WTC11 (cell line): ENCODE data around the gene AK9. TPM values are rescaled to one million over a fixed set of nuclear protein-coding genes. Genes with fewer than 3 reads are reported as not detected.
A peak's percentile ranks its signal among the peaks of the same experiment; 100 is the strongest.

ENCODE experiments used
- ATAC-seq: fragments of 200-7000 bp; cut with Tn5 transposase; 2 replicates; pipeline ENCODE4 v1.10.0; 2021; ENCODE audit warnings: mild to moderate bottlenecking, moderate library complexity
- CTCF ChIA-PET: fragments of 300-600 bp; sonication (Branson Sonifier 250); formaldehyde crosslinking; loops from one replicate; lab custom pipeline; 2021; ENCODE audit warnings: antibody characterized with exemption; lab: Charles Lee
- POLR2A ChIA-PET: fragments of 350-600 bp; sonication (Branson Sonifier 250); formaldehyde crosslinking; loops from one replicate; lab custom pipeline; 2021; ENCODE audit warnings: antibody characterized with exemption; lab: Charles Lee
- DNase-seq: peaks from one replicate; pipeline ENCODE4 v3.0.0; 2021; ENCODE audit warnings: low spot score
- H3K27ac Mint-ChIP-seq: 2 replicates; pipeline ENCODE4 v1.8.0; 2021; ENCODE audit warnings: mixed read lengths
- H3K27me3 Mint-ChIP-seq: 2 replicates; pipeline ENCODE4 v1.8.0; 2021; ENCODE audit warnings: low read depth, mild to moderate bottlenecking, moderate library complexity, mixed read lengths
- H3K36me3 Mint-ChIP-seq: 2 replicates; pipeline ENCODE4 v1.8.0; 2021; ENCODE audit warnings: mixed read lengths
- H3K4me1 Mint-ChIP-seq: 2 replicates; pipeline ENCODE4 v1.8.0; 2022; ENCODE audit warnings: mixed read lengths
- H3K4me3 Mint-ChIP-seq: 2 replicates; pipeline ENCODE4 v1.8.0; 2021; ENCODE audit warnings: mild to moderate bottlenecking, moderate library complexity, mixed read lengths
- H3K9me3 Mint-ChIP-seq: 2 replicates; pipeline ENCODE4 v1.8.0; 2021; ENCODE audit warnings: mixed read lengths
- ATF2 ChIP-seq: sonication (generic); formaldehyde crosslinking; IDR thresholded peaks from 2 replicates; pipeline ENCODE4 v1.8.1; 2022; ENCODE audit warnings: low read depth, missing genetic modification reagents, borderline replicate concordance
- CBFB ChIP-seq: sonication (generic); formaldehyde crosslinking; IDR thresholded peaks from 2 replicates; pipeline ENCODE4 v1.8.1; 2022; ENCODE audit warnings: mild to moderate bottlenecking, low read depth, missing genetic modification reagents
- FOXJ3 ChIP-seq: sonication (generic); formaldehyde crosslinking; IDR thresholded peaks from 2 replicates; pipeline ENCODE4 v1.9.0; 2021; ENCODE audit warnings: missing genetic modification reagents, mild to moderate bottlenecking, borderline replicate concordance
- GABPB1 ChIP-seq: sonication (generic); formaldehyde crosslinking; IDR thresholded peaks from 2 replicates; pipeline ENCODE4 v1.8.1; 2023; ENCODE audit warnings: mild to moderate bottlenecking, missing genetic modification reagents
- GRHL2 ChIP-seq: fragments of 250-450 bp; sonication (Bioruptor Pico); IDR thresholded peaks from 2 replicates; pipeline ENCODE4 v1.8.0; 2022; ENCODE audit warnings: mild to moderate bottlenecking, moderate library complexity; ENCODE audit not compliant: insufficient replicate concordance, severe bottlenecking
- GTF2I ChIP-seq: fragments of 250-450 bp; sonication (Bioruptor Pico); conservative IDR thresholded peaks from 2 replicates; pipeline ENCODE4 v1.4.0; 2021; ENCODE audit warnings: mild to moderate bottlenecking
- JAZF1 ChIP-seq: fragments of 250-450 bp; sonication (Bioruptor Pico); IDR thresholded peaks from 2 replicates; pipeline ENCODE4 v1.9.0; 2021; ENCODE audit warnings: moderate library complexity, mild to moderate bottlenecking, inconsistent platforms
- JUN ChIP-seq: sonication (generic); formaldehyde crosslinking; IDR thresholded peaks from 2 replicates; pipeline ENCODE4 v1.8.0; 2023; ENCODE audit warnings: mild to moderate bottlenecking, missing genetic modification reagents
- KAT7 ChIP-seq: sonication (generic); formaldehyde crosslinking; IDR thresholded peaks from 2 replicates; pipeline ENCODE4 v1.8.1; 2023; ENCODE audit warnings: missing genetic modification reagents, mild to moderate bottlenecking, borderline replicate concordance
- MXD4 ChIP-seq: fragments of 250-450 bp; sonication (Bioruptor Pico); IDR thresholded peaks from 2 replicates; pipeline ENCODE4 v1.8.0; 2021; ENCODE audit warnings: mild to moderate bottlenecking, moderate library complexity, borderline replicate concordance
- NFE2L1 ChIP-seq: sonication (generic); formaldehyde crosslinking; IDR thresholded peaks from 2 replicates; pipeline ENCODE4 v1.8.1; 2023; ENCODE audit warnings: missing genetic modification reagents
- NR3C1 ChIP-seq: sonication (generic); formaldehyde crosslinking; conservative IDR thresholded peaks from 2 replicates; pipeline ENCODE4 v1.8.1; 2023; ENCODE audit warnings: low read depth, mild to moderate bottlenecking, missing genetic modification reagents
- PREB ChIP-seq: sonication (generic); formaldehyde crosslinking; IDR thresholded peaks from 2 replicates; pipeline ENCODE4 v1.8.1; 2022; ENCODE audit warnings: mild to moderate bottlenecking, missing genetic modification reagents, moderate library complexity, borderline replicate concordance
- RORB ChIP-seq: fragments of 250-450 bp; sonication (Bioruptor Pico); IDR thresholded peaks from 2 replicates; pipeline ENCODE4 v1.9.0; 2021; ENCODE audit warnings: mild to moderate bottlenecking
- SMAD4 ChIP-seq: sonication (generic); formaldehyde crosslinking; IDR thresholded peaks from 2 replicates; pipeline ENCODE4 v1.8.0; 2022; ENCODE audit warnings: mild to moderate bottlenecking, missing genetic modification reagents
- SOX15 ChIP-seq: fragments of 250-450 bp; sonication (Bioruptor Pico); IDR thresholded peaks from 2 replicates; pipeline ENCODE4 v1.9.0; 2021; ENCODE audit warnings: mild to moderate bottlenecking
- TEAD1 ChIP-seq: sonication (generic); formaldehyde crosslinking; IDR thresholded peaks from 2 replicates; pipeline ENCODE4 v1.8.0; 2022; ENCODE audit warnings: mild to moderate bottlenecking, missing genetic modification reagents
- TEAD4 ChIP-seq: sonication (generic); formaldehyde crosslinking; IDR thresholded peaks from 2 replicates; pipeline ENCODE4 v1.8.0; 2022; ENCODE audit warnings: mild to moderate bottlenecking, missing genetic modification reagents
- TP53 ChIP-seq: sonication (generic); formaldehyde crosslinking; IDR thresholded peaks from 2 replicates; pipeline ENCODE4 v1.8.1; 2023; ENCODE audit warnings: mild to moderate bottlenecking, missing genetic modification reagents
- ZBTB21 ChIP-seq: sonication (generic); formaldehyde crosslinking; IDR thresholded peaks from 2 replicates; pipeline ENCODE4 v1.8.1; 2023; ENCODE audit warnings: mild to moderate bottlenecking, missing genetic modification reagents, borderline replicate concordance
- ZBTB43 ChIP-seq: sonication (generic); formaldehyde crosslinking; IDR thresholded peaks from 2 replicates; pipeline ENCODE4 v1.8.1; 2023; ENCODE audit warnings: mild to moderate bottlenecking, missing genetic modification reagents
- ZNF121 ChIP-seq: sonication (generic); formaldehyde crosslinking; IDR thresholded peaks from 2 replicates; pipeline ENCODE4 v1.8.0; 2023; ENCODE audit warnings: missing genetic modification reagents
- ZNF138 ChIP-seq: sonication (generic); formaldehyde crosslinking; conservative IDR thresholded peaks from 2 replicates; pipeline ENCODE4 v1.8.1; 2022; ENCODE audit warnings: mild to moderate bottlenecking, moderate library complexity, missing genetic modification reagents
- ZNF219 ChIP-seq: sonication (generic); formaldehyde crosslinking; IDR thresholded peaks from 2 replicates; pipeline ENCODE4 v1.8.0; 2023; ENCODE audit warnings: missing genetic modification reagents, mild to moderate bottlenecking, borderline replicate concordance
- ZNF396 ChIP-seq: fragments of 250-450 bp; sonication (Bioruptor Pico); IDR thresholded peaks from 2 replicates; pipeline ENCODE4 v1.8.0; 2021; ENCODE audit warnings: mild to moderate bottlenecking, moderate library complexity, borderline replicate concordance
- ZNF423 ChIP-seq: fragments of 250-450 bp; sonication (Bioruptor Pico); IDR thresholded peaks from 2 replicates; pipeline ENCODE4 v2.1.2; 2022; ENCODE audit warnings: mild to moderate bottlenecking, moderate library complexity
- total RNA-seq: library from RNA; stranded (reverse); gene quantifications from 3 replicates; pipeline ENCODE4 v1.2.3, GENCODE V29; 2021
- TF ChIP-seq, protein P1 (sequence below): fragments of 250-450 bp; sonication (Bioruptor Pico); IDR thresholded peaks from 2 replicates; pipeline ENCODE4 v1.9.0; 2021; ENCODE audit warnings: moderate library complexity, mild to moderate bottlenecking, inconsistent platforms, borderline replicate concordance
- TF ChIP-seq, protein P2 (sequence below): sonication (generic); formaldehyde crosslinking; IDR thresholded peaks from 2 replicates; pipeline ENCODE4 v1.8.1; 2022; ENCODE audit warnings: mild to moderate bottlenecking, moderate library complexity, missing genetic modification reagents
- TF ChIP-seq, protein P3 (sequence below): sonication (generic); formaldehyde crosslinking; IDR thresholded peaks from 2 replicates; pipeline ENCODE4 v1.8.0; 2023; ENCODE audit warnings: mild to moderate bottlenecking, missing genetic modification reagents

The AK9 gene
- total RNA-seq, 1 experiment from 2014 or later, result 3.7 TPM

GRCh38 chr6:109477725-109478124, 213.3 kb downstream of the AK9 start:
- H3K4me3 Mint-ChIP-seq, result peak overlapping the region; percentile 53; the same call in 1 of the 2 replicates
- no peak for TF ChIP-seq JAZF1 (CRISPR knock-in tag)
- no peak for TF ChIP-seq ZBTB43 (CRISPR knock-in tag)
- TF ChIP-seq SOX15 (CRISPR knock-in tag), result no peak
- TF ChIP-seq NR3C1, result no peak
- no peak for TF ChIP-seq ZNF219
- TF ChIP-seq ATF2 (CRISPR knock-in tag), result no peak
- H3K4me1 Mint-ChIP-seq, result peaks cover 42% of the 10 kb centered on the region
- peaks cover 74% of the 10 kb centered on the region for H3K36me3 Mint-ChIP-seq
- H3K9me3 Mint-ChIP-seq, result no peaks in the 10 kb centered on the region
- ATAC-seq, result peak; percentile 22
- CTCF ChIA-PET, result no interaction called here
- H3K27me3 Mint-ChIP-seq, result no peaks in the 10 kb centered on the region
- POLR2A ChIA-PET, result no interaction called here
- peak overlapping the region; percentile 35; the same call in 1 of the 2 replicates for H3K27ac Mint-ChIP-seq
- no peak for DNase-seq

GRCh38 chr6:109477184-109477583, 213.8 kb downstream of the AK9 start:
- TF ChIP-seq JUN (no peak), ZBTB21 (no peak), CBFB (CRISPR knock-in tag) (no peak), TP53 (CRISPR knock-in tag) (no peak), ZNF423 (no peak), GTF2I (no peak), NFE2L1 (CRISPR knock-in tag) (no peak), ZNF219 (no peak), RORB (CRISPR knock-in tag) (no peak), KAT7 (CRISPR knock-in tag) (no peak), ZNF121 (CRISPR knock-in tag) (no peak), GABPB1 (CRISPR knock-in tag) (no peak), SOX15 (CRISPR knock-in tag) (no peak), SMAD4 (CRISPR knock-in tag) (no peak), PREB (CRISPR knock-in tag) (no peak), TEAD1 (no peak), NR3C1 (no peak), MXD4 (no peak), ZNF138 (no peak)
- TF ChIP-seq, protein P1, sequence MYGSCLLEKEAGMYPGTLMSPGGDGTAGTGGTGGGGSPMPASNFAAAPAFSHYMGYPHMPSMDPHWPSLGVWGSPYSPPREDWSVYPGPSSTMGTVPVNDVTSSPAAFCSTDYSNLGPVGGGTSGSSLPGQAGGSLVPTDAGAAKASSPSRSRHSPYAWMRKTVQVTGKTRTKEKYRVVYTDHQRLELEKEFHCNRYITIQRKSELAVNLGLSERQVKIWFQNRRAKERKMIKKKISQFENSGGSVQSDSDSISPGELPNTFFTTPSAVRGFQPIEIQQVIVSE (CRISPR knock-in tag), result no peak
- no peaks in the 10 kb centered on the region for H3K9me3 Mint-ChIP-seq
- H3K36me3 Mint-ChIP-seq, result peaks cover 80% of the 10 kb centered on the region
- H3K4me3 Mint-ChIP-seq, result no peak overlapping the region
- no peaks in the 10 kb centered on the region for H3K27me3 Mint-ChIP-seq
- no peak for ATAC-seq
- CTCF ChIA-PET, result no interaction called here
- POLR2A ChIA-PET, result no interaction called here
- peaks cover 42% of the 10 kb centered on the region for H3K4me1 Mint-ChIP-seq
- no peak for DNase-seq
- no peak overlapping the region for H3K27ac Mint-ChIP-seq

- Mint-ChIP-seq H3K36me3 (peaks cover 81% of the 10 kb centered on the region), H3K4me3 (no peak overlapping the region), H3K27me3 (no peaks in the 10 kb centered on the region), H3K9me3 (no peaks in the 10 kb centered on the region), H3K27ac (no peak overlapping the region), H3K4me1 (peaks cover 26% of the 10 kb centered on the region)
- ChIA-PET CTCF (no interaction called here), POLR2A (no interaction called here)
- ATAC-seq, result no peak
- DNase-seq, result no peak
- TF ChIP-seq CBFB (CRISPR knock-in tag) (no peak), TEAD4 (CRISPR knock-in tag) (no peak), GRHL2 (CRISPR knock-in tag) (no peak), FOXJ3 (no peak), ZNF396 (no peak)
- TF ChIP-seq, protein P2, sequence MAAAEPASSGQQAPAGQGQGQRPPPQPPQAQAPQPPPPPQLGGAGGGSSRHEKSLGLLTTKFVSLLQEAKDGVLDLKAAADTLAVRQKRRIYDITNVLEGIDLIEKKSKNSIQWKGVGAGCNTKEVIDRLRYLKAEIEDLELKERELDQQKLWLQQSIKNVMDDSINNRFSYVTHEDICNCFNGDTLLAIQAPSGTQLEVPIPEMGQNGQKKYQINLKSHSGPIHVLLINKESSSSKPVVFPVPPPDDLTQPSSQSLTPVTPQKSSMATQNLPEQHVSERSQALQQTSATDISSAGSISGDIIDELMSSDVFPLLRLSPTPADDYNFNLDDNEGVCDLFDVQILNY, result no peak
- TF ChIP-seq, protein P3, sequence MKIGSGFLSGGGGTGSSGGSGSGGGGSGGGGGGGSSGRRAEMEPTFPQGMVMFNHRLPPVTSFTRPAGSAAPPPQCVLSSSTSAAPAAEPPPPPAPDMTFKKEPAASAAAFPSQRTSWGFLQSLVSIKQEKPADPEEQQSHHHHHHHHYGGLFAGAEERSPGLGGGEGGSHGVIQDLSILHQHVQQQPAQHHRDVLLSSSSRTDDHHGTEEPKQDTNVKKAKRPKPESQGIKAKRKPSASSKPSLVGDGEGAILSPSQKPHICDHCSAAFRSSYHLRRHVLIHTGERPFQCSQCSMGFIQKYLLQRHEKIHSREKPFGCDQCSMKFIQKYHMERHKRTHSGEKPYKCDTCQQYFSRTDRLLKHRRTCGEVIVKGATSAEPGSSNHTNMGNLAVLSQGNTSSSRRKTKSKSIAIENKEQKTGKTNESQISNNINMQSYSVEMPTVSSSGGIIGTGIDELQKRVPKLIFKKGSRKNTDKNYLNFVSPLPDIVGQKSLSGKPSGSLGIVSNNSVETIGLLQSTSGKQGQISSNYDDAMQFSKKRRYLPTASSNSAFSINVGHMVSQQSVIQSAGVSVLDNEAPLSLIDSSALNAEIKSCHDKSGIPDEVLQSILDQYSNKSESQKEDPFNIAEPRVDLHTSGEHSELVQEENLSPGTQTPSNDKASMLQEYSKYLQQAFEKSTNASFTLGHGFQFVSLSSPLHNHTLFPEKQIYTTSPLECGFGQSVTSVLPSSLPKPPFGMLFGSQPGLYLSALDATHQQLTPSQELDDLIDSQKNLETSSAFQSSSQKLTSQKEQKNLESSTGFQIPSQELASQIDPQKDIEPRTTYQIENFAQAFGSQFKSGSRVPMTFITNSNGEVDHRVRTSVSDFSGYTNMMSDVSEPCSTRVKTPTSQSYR (CRISPR knock-in tag), result no peak
Measured at GRCh38 chr6:109475625-109476024, 215.4 kb downstream of the AK9 start.
